ENCODE data around the gene TRPM3. TPM values are rescaled to one million over a fixed set of nuclear protein-coding genes. Genes with fewer than 3 reads are reported as not detected.

Gene TRPM3
- total RNA-seq, 4 donors from 2014 or later, result 5.2 to 8.1 (median 7.3) TPM

DNA sequence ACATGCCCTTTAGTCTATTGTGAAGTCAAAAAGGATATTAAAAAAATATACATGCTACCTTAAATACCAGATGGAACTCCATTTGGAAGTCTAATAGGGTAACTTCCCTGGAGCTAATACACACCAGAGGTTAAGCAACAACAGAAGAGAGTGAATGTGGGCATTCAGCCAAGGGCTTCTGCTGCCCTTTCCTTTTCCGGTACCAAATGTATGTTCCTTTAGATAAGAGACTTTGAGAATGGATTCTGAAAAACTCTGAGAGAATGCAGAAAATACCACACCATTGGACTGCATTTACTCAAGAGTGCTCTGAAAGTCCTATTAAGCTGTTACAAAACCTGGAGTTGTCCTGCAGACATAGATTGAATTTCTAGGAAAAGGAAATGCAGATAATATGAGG lies 23.8 kb upstream of the TRPM3 start:
- H3K36me3 ChIP-seq, result no peaks in the 10 kb centered on the region
- H3K9me3 ChIP-seq, result peaks cover 0 to 13% (median 0%) of the 10 kb centered on the region in 4 donors
- TF ChIP-seq, protein P1, sequence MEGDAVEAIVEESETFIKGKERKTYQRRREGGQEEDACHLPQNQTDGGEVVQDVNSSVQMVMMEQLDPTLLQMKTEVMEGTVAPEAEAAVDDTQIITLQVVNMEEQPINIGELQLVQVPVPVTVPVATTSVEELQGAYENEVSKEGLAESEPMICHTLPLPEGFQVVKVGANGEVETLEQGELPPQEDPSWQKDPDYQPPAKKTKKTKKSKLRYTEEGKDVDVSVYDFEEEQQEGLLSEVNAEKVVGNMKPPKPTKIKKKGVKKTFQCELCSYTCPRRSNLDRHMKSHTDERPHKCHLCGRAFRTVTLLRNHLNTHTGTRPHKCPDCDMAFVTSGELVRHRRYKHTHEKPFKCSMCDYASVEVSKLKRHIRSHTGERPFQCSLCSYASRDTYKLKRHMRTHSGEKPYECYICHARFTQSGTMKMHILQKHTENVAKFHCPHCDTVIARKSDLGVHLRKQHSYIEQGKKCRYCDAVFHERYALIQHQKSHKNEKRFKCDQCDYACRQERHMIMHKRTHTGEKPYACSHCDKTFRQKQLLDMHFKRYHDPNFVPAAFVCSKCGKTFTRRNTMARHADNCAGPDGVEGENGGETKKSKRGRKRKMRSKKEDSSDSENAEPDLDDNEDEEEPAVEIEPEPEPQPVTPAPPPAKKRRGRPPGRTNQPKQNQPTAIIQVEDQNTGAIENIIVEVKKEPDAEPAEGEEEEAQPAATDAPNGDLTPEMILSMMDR (IDR thresholded peaks at IDR 0.05), result no peak
- TF ChIP-seq POLR2A (IDR thresholded peaks at IDR 0.05) (no peak), EP300 (IDR thresholded peaks at IDR 0.05) (no peak)
- H3K4me3 ChIP-seq, result no peak overlapping the region
- DNase-seq (ENCODE audit: low spot score in 2 of 2), result no peak
- H3K27ac ChIP-seq, result no peak overlapping the region
- WGBS, 2 donors, result 0 to 9% methylated on average over 1 of the region's 1 CpG
- no peaks in the 10 kb centered on the region for H3K4me1 ChIP-seq
- no peaks in the 10 kb centered on the region for H3K27me3 ChIP-seq

DNA sequence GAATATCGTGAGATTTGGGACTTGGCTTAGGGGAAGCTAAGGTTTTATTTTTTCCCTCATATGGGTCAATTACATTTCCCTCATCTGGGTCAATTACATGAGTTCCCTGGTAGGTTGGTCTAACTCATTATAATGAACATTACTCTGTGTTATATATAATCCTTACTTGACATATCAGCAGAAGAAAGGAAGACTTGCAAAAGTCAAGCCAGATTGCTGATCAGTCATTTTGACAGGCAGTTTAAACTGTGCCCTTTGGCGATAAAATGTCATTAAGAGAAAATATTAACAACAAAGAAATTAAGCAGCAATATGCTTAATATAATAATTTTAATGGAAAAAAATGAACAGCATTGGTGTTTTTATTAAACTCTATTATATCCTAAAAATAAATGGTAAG lies 23.1 kb upstream of the TRPM3 start:
- 70 to 77% methylated on average over 2 of the region's 2 CpGs for WGBS, 2 donors
- H3K4me3 ChIP-seq, result no peak overlapping the region
- no peaks in the 10 kb centered on the region for H3K36me3 ChIP-seq
- no peak for DNase-seq (ENCODE audit: low spot score in 2 of 2)
- H3K27ac ChIP-seq, result no peak overlapping the region
- H3K27me3 ChIP-seq, result no peaks in the 10 kb centered on the region
- H3K4me1 ChIP-seq, result no peaks in the 10 kb centered on the region
- TF ChIP-seq POLR2A (IDR thresholded peaks at IDR 0.05), result no peak
- TF ChIP-seq, protein P1 (IDR thresholded peaks at IDR 0.05), result no peak
- H3K9me3 ChIP-seq, result peaks cover 0 to 11% (median 0%) of the 10 kb centered on the region in 4 donors

DNA sequence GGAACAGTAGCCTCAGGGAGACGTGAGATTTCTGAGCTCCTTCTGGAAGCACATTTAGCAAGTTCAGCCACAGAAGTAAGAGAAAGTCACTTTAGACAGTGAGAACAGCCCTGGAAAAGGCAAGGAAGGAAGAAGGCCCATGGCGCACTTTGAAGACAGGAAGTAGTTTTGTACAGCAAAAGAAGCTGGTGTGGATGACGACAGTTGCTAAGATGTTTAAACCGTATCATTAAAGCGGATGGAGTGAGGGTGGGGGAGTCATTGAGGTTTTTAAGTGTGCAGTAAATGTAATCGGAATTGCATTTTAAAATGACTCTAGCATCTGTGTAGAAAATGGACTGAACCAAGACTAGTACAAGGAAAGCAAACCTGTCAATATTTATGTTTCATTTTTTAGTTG lies 15.3 kb upstream of the TRPM3 start:
- no peaks in the 10 kb centered on the region for H3K4me1 ChIP-seq
- no peak for TF ChIP-seq EP300 (IDR thresholded peaks at IDR 0.05)
- no peak for TF ChIP-seq POLR2A (IDR thresholded peaks at IDR 0.05)
- TF ChIP-seq, protein P1 (IDR thresholded peaks at IDR 0.05), result no peak
- no peaks in the 10 kb centered on the region for H3K9me3 ChIP-seq
- H3K27me3 ChIP-seq, result no peaks in the 10 kb centered on the region
- 81 to 82% methylated on average over 6 of the region's 6 CpGs for WGBS, 2 donors
- H3K36me3 ChIP-seq, result no peaks in the 10 kb centered on the region
- no peak for DNase-seq (ENCODE audit: low spot score in 2 of 2)
- no peak overlapping the region for H3K27ac ChIP-seq
- no peak overlapping the region for H3K4me3 ChIP-seq

DNA sequence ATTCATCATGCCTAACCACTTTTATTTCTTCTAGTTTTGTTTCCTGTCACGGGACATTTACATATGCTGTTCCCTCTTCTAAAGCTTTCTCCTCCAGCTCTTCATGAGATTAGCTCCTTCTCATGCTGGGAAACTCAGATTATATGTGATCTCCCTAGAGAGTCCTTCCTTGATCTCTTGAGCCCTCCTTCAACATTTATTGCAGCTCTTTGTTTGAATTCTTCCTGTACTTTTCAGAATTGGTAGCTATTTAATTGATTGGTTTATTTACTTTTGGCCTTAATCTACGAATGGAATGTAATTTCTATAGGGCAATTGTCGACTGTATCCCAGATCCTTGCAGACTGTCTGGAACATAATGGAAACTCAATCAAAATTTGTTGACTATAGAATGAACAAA lies 9.7 kb upstream of the TRPM3 start:
- 39 to 42% methylated on average over 3 of the region's 3 CpGs for WGBS, 2 donors
- Histone ChIP-seq H3K27me3 (no peaks in the 10 kb centered on the region), H3K4me3 (no peak overlapping the region), H3K27ac (no peak overlapping the region), H3K36me3 (no peaks in the 10 kb centered on the region), H3K9me3 (no peaks in the 10 kb centered on the region), H3K4me1 (no peaks in the 10 kb centered on the region)
- no peak for DNase-seq (ENCODE audit: low spot score in 2 of 2)
- TF ChIP-seq, protein P1 (IDR thresholded peaks at IDR 0.05), result no peak
- no peak for TF ChIP-seq POLR2A (IDR thresholded peaks at IDR 0.05)
- TF ChIP-seq EP300 (IDR thresholded peaks at IDR 0.05), result no peak

DNA sequence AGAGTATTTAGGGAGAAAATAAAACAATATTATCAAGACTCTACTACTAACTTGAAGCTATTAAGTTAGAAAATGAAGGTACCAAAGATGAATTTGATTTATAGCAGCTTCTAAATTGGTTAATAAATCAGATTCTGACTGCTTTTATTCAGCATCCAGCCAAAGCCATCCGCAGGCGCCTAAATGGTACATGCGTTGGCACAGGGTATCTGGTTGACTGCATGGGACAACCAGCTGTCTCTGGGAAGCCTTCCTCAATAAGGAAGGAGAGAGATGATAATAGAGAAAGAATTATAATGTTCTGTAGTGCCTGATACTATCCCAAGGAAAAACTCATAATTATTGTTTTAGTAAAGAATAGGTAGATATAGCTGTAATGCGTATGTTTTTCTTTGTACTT lies 9.1 kb upstream of the TRPM3 start:
- no peak overlapping the region for H3K27ac ChIP-seq
- no peaks in the 10 kb centered on the region for H3K4me1 ChIP-seq
- H3K9me3 ChIP-seq, result no peaks in the 10 kb centered on the region
- no peak overlapping the region for H3K4me3 ChIP-seq
- TF ChIP-seq EP300 (IDR thresholded peaks at IDR 0.05) (no peak), POLR2A (IDR thresholded peaks at IDR 0.05) (no peak)
- TF ChIP-seq, protein P1 (IDR thresholded peaks at IDR 0.05), result no peak
- no peaks in the 10 kb centered on the region for H3K36me3 ChIP-seq
- no peaks in the 10 kb centered on the region for H3K27me3 ChIP-seq
- no peak for DNase-seq (ENCODE audit: low spot score in 2 of 2)
- 86 to 97% methylated on average over 4 of the region's 4 CpGs for WGBS, 2 donors
